NCI-H1436 treated with DMSO at 0.1 percent for 48 hours (cell line): ENCODE data around the gene ITGB1BP2.
"Not testable (repeated sequence)": the region's sequence is repeated elsewhere in the genome, so short reads cannot be mapped to it uniquely, and the experiment has no call there.

Experiments used
- DNase-seq: peaks from one replicate; lab custom pipeline; 2025; lab: John Stamatoyannopoulos, UW

ITGB1BP2 gene

DNA sequence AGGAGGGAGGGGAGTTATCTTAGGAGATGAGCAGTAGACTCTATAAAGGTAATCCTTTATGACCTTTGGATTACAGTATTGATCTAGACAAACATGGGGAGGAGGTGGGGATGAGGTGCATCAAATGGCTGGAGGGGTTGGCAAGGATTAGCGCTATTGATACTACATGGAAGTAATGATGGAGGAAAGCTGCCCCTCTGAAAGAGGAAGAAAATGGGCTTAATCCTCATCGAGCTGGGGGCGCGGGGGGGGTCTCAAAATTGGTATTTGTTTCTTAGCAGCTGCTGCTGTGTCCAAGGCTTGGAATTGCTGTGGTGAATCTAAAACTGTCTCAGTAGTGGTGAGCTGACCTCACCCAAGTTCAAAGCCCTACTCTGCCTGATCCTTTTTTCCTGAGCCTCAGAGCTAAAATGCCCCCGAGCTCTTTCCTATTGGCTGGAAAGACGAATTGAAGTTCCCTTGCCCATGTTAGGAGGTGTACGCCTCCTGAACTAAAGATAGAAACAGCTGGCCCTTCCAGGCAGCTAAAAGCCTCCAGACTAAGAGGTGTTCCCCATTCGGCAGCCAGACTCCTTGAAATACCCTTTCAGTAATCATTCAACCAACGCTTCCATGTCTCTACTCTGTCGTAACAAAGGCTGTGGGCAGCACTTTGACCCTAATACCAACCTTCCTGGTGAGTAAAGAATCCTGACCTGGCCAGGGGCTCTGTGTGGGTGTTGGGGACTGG lies at the start of gene ITGB1BP2:
Gene ITGB1BP2 (plus strand): TSS at position 556 of the 730 bp plus-strand sequence. CDS start 57 bp downstream, at position 613.
- no peak for DNase-seq

DNA sequence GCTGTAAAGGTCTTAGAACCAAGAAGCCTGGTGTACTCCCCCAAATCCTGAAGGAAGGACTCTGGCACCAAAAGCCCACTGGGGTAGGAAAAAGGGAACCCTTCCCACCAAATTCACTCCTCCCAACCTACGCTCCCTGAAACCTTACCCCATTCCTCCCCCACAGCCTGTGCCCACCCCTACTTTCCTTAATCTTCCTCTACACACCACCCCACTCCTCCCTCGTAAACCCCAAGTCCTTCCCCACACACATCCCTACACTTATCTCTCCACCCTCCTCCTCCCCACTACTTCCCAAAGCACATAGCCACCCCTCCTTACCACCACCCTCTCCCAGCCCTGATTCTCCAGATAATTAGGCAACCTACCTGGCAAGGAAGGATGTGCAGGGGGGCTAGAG lies 49.3 kb upstream of the ITGB1BP2 start:
- no peak for DNase-seq

DNA sequence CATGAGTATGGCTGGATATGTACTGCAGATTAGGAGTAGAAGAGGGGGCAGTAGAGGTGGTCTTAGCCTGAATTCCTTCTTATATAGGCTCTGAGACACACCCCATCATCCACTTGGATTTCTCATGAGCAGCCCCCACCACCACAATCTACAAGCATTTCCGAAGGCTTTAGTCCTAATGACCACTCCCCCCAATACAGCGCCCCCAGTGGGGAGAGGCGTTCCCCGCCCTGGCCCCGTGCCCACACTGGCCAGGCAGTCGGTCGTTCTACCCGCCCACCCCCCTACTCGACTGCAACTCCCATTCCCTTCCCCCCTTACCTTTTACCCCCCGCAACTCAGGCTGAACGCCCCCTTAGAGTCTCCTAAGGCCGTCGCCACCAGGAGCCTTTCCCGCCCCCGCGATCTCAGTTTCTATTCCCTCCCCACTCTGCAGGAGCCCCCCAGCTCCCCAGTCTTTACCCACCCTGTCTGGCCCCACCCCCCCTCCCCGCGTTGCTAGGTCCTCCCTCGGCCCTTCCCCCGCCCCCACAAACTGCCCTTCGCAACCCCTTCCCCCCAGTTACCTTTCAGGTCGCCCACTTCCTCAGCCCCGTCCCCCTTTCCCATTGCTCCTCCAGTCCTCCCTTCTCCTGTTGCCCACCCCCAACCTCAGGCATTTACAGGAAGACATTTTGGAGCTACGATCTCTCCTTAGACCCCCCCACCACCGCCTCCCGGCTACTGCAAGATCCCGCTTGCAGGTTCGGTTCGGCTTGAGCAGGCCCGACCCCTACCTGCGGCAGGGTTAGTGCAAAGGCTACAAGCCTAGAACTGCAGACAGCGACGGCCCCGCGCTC lies 48.1 kb upstream of the ITGB1BP2 start:
- DNase-seq: no peak

DNA sequence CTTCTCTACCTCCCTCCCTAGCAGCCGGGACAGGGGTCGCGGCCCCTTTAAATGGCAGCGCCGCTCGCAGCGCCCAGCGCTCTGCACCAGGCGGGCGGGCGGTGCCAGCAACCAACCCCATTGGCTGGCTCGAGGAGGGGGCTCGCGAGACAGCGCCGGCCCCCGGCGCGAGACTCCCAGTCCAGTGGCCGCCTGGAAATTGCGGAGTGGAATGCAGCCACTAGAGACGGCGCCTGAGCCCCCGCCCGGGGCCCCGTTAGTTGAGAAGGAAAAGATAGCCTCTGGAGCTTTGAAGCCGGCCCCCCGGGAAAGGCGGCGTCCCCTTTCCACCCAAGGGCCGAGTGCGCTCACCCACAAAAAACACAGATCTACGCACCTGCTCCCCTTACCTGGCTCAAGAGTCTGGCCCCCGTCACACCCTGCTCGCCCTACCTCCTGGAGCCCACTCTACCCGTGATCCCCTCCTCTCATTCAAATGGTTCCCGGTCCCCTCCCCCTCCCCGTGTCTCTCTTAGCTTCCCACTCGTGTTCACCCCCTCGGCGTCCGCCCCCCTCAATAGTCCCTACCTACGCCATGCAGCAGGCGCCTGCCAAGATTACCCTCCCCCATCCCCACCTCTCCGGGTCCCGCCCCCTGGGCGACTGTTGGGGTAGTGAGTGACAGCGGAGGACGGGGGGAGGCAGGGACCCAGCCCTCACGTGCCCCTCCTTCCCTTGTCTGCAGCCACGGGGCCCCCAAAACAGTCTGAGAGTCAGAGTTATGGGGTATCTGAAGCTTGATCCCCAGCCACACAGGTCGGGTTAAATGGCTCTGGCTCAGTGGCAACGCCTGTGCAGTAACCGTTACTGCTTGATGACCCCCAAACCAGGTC lies 47.2 kb upstream of the ITGB1BP2 start, which contains the start of gene ZMYM3:
Gene ZMYM3 (minus strand): TSS at position 49 of the 872 bp plus-strand sequence. CDS start 885 bp downstream, outside the sequence.
- DNase-seq: peak; percentile 63

DNA sequence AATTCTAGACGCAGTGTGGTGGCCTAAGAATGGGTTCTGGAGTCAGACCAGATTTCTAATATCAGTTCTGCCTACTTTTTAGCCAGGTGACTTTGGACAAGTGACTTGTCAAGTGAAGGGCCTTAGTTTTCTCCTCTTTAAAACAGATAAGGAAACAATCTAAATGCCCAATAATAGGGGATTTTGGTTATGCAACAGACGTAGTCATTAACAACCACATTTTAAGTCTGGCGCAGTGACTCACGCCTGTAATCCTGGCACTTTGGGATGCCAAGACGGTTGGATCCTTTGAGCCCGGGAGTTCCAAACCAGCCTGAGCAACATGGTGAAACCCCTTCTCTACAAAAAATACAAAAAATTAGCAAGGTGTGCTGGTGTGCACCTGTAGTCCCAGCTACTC lies 45.5 kb upstream of the ITGB1BP2 start:
- DNase-seq: no peak

DNA sequence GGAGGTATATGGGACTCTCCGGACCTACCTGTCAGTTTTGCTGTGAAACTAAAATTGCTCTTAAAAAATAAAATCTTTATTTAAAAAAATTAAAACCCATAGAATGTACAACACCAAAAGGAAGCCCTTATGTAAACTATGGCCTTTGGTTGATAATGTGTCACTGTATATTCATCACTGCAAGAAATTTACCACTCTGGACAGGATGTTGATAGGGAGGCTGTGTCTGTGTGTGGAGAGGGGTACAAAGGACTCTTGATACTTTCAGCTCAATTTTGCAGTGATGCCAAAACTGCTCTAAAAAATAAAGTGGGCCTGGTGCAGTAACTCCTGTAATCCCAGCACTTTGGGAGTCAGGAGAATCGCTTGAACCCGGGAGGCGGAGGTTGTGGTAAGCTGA lies 44.7 kb upstream of the ITGB1BP2 start:
- no peak for DNase-seq

DNA sequence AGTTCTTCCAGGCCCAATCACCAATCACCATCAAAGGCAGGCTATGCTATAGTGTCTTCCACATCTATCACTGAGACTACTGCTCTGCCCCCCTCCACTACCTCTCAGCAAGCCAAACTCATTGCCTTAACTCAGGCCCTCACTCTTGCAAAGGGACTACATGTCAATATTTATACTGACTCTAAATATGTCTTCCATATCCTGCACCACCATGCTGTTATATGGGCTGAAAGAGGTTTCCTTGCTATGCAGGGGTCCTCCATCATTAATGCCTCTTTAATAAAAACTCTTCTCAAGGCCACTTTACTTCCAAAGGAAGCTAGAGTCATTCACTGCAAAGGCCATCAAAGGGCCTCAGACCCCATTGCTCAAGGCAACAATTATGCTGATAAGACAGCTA lies 32.9 kb upstream of the ITGB1BP2 start:
- DNase-seq: not testable (repeated sequence)

DNA sequence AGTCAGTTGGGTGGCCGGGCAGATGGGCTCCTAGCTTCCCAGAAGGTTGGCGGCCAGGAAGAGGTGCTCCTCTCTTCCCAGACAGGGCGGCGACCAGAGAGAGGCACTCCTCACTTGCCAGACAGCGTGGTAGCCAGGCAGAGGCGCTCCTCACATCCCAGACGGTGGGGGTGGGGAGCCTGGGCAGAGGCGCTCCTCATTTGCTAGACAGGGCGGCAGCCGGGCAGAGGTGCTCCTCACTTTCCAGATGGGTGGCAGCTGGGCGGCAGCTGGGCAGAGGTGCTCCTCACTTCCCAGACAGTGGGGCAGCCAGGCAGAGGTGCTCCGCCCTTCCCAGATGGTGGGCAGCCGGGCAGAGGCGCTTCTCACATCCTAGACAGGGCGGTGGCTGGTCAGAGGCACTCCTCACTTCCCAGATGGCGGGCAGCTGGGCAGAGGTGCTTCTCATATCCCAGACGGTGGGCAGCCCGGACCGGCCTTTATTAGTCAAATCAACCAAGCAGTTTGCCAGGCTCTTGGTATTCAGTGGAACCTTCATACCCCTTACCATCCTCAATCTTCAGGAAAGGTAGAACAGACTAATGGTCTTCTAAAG lies 31.7 kb upstream of the ITGB1BP2 start:
- DNase-seq: no peak

DNA sequence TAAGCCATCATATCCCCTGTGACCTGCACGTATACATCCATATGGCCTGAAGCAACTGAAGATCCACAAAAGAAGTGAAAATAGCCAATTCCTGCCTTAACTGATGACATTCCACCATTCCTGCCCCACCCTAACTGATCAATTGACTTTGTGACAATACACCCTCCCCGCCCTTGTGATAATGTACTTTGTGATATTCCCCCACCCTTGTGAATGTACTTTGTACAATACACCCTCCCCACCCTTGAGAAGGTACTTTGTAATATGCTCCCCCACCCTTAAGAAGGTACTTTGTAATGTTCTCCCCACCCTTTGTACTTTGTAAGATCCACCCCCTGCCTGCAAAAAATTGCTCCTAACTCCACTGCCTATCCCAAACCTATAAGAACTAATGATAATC lies 29.2 kb upstream of the ITGB1BP2 start:
- DNase-seq: not testable (repeated sequence)

DNA sequence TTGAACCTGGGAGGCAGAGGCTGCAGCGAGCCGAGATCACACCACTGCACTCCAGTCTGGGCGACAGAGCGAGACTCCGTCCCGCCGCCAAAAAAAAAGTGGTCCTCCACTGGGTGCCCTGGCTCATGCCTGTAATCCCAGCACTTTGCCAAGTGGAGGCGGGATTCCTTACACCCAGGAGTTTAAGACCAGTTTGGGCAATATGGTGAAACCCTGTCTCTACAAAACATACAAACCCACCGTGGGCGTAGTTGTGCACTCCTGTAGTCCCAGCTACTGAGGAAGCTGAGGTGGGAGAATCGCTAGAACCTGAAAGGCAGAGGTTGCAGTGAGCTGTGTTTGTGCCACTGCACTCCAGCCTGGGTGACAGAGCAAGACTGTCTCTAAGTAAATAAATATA lies 20.2 kb upstream of the ITGB1BP2 start:
- not testable (repeated sequence) for DNase-seq

DNA sequence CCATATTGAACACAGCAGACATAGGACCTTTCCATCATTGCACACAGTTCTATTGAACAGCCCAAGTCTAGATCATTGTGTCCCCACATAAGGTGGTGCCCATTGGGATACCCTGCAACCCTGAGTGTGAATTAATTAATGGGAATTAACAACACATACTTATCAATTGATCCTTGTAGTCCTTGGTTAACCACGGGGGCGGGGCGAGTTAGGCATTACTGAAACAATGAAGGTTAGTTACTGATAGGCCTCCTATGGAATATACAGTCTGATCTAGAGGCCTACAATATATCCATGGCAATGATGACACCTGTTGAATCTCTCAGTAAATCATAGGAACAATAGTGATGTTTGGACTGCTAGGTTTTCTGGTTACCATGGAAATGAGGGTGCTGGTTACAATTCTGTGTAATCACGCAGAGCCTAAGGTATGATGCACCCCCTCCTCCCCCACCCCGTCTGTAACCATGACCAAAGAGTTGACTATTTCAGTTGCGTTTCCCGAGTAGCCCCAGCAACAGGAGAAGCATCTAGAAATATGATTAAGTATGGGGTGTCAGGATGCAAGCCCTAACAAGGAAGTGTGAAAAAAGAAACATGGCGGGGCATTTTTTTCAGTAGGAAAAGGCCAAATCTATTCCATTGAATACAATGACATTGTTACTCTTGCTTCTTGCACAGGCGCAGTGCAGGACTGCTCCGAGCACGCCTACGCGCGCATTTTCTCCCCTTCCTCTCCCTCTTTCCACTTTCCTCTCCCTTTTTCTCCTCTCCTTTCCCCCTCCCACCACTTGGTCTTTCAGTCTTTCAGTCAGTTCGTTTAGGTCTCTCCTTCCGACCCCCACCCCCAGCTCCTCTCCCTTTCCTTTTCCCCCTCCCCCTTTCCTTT lies 18.8 kb upstream of the ITGB1BP2 start:
- DNase-seq: no peak

DNA sequence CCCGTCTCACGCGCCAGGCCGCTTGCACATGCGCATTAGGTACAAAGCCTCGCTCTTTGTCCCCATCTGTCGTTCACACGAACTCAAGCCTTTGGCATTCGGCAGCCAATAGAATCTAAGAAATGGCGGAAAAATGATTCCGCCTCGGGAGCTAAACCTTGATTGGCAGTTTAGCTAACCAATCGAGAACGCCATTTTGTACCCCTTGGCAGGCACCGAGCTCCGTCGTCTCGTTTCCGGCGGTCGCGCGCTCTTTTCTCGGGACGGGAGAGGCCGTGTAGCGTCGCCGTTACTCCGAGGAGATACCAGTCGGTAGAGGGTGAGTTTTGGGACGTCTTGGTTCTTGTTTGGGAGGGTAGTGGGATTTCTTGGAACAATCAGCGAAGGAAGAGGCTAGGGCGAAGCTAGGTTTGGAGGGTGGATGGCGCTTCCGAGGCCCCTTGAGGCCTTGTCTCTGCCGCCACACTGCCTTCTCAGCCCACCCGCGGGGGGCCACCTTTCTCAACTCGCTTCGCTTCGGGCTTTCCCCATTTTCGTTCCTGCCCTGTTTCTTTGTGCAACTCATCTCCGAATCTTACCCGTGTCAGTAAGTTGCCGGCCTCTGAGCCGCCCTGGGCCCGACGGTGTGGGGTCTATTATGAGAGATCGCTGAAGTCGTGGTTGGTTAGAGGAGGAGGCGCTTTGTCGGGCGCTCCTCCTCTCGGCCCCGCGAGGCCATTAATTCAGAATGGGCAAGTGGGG lies 18.0 kb upstream of the ITGB1BP2 start, which contains the start of gene NONO:
Gene NONO (plus strand): TSS at position 233 of the 741 bp plus-strand sequence. CDS start 7,003 bp downstream, outside the sequence.
- DNase-seq: peak; percentile 99

DNA sequence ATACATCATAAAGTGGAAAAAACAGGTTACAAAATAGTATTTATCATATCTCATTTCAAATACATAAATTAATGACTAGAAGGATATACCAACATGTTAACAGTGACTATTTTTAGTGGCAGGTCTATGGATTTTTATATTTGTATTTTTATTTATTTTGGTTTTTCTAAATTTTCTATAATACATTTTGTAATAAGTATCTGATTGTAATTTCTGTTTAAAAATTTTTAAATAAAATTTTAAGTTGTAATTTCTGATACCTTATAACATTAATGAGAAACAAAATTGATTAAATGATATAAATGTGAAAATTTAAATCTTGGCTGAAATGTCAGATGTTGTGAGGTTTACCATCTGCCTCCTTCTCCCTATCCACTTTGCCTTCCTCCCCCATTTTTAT lies 15.6 kb upstream of the ITGB1BP2 start:
- DNase-seq: no peak

DNA sequence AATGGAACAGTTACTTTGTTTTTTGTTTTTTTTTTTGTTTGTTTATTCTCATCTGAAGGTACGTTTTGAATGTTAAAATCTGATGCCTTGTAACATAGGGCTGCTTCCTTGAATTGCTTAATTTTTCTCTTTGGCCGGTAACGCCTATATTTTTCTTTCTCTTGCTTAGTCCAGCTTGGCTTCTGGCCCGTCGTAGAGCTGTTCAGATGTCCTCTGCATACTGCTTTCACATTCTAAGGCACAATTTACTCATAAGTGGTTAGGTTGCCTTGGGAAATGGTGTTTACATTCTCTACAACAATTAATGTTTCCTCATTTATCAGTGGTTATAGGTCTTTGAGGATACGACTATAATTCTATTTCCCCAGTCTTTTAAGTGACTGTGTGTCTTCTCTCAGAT lies 10.2 kb upstream of the ITGB1BP2 start:
- no peak for DNase-seq

DNA sequence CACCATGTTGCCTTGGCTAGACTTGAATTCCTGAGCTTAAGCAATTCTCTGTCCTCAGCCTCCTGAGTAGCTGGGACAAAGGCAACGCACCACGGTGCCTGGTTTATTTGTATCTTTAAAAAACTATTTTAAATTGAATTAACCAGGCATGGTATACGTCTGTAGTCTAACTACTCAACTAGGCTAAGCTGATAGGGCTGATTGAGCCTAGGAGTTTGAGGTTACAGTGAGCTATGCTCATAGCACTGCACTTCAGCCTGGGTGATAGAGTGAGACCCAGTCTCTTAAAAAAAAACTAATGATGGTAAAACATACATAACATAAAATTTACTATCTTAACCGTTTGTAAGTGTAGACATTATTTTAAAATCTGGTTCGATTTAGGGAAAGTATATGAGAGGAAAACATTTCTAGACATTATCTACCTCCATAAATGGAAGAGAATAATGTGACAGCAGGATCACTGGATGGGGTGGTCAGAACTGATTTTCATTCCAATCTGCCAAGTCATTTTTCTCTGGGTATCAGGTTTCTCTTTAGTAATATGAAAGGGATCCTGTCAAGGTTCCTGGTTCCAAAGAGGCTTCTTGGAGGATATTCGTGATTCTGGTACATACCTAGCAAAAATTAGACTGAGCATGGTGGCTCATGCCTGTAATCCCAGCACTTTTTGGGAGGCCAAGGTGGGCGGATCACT lies 8.7 kb upstream of the ITGB1BP2 start:
- no peak for DNase-seq

DNA sequence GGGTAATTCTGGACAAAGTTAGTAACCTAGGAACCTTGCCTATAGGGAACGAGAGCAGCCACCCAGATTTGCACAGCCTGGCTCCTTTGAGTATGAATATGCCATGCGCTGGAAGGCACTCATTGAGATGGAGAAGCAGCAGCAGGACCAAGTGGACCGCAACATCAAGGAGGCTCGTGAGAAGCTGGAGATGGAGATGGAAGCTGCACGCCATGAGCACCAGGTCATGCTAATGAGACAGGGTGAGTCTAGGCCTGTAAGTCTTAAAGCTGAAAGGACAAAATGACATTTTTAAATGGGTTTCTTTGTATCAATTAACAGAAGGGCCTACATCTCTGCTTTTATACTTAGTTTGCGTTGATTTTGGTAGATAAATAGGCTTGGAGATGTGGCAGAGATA lies 4.7 kb upstream of the ITGB1BP2 start:
- no peak for DNase-seq

DNA sequence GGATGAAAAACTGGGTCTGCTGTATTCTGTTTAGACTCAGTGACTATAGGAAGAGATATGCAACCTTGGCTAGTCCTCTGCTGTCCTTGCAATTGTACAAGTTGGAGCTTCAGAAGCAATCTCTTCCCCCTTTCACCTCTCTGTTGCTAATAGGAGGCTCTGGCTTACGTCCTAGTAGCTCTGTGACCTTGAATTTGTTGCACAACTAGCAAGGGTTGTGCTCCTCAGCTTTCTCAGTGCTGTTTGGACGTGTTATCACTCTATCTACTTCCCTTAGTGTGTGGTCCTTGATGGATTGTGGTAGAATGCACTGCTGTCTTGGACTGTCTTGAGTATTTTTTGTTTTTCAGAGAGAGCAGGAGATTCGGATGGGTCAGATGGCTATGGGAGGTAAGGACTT lies 3.4 kb upstream of the ITGB1BP2 start:
- DNase-seq: no peak

DNA sequence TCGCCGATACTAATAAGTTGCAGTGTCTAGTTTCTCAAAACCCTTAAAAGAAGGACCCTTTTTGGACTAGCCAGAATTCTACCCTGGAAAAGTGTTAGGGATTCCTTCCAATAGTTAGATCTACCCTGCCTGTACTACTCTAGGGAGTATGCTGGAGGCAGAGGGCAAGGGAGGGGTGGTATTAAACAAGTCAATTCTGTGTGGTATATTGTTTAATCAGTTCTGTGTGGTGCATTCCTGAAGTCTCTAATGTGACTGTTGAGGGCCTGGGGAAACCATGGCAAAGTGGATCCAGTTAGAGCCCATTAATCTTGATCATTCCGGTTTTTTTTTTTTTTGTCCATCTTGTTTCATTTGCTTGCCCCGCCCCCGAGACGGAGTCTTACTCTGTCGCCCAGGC lies 1.5 kb upstream of the ITGB1BP2 start:
- not testable (repeated sequence) for DNase-seq

DNA sequence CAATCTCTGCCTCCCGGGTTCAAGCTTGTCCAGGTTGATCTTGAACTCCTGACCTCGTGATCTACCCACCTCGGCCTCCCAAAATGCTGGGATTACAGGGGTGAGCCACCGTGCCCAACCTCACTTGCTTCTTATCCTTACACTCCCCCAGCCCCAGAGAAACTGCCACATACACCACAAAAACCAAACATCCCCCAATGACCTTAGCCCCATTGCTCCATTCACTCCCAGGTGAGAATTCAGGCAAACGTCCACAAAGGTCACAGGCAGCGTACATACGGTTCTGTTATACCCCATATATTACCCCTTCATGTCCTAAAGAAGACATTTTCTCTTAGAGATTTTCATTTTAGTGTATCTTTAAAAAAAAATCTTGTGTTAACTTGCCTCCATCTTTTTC lies 1.1 kb upstream of the ITGB1BP2 start:
- not testable (repeated sequence) for DNase-seq
